Type B pancreatic cell (in vitro differentiated cells): Measurements from ENCODE around the gene KCTD21. TPM values are rescaled to one million over a fixed set of nuclear protein-coding genes. Genes with fewer than 3 reads are reported as not detected.

Source experiments
- DNase-seq: peaks from one replicate; pipeline ENCODE4 v3.0.0; 2021; ENCODE audit warnings: mixed read lengths; ENCODE audit not compliant: unreplicated experiment; ENCODE audit errors: extremely low spot score
- H3K27ac Mint-ChIP-seq: 2 replicates; pipeline ENCODE4 v1.8.0; 2021; ENCODE audit warnings: mild to moderate bottlenecking, mixed read lengths
- H3K27me3 Mint-ChIP-seq: 2 replicates; pipeline ENCODE4 v1.8.0; 2021; ENCODE audit warnings: mixed read lengths
- H3K36me3 Mint-ChIP-seq: 2 replicates; pipeline ENCODE4 v1.8.0; 2021; ENCODE audit warnings: mixed read lengths
- H3K4me1 Mint-ChIP-seq: one replicate; pipeline ENCODE4 v1.8.0; 2021; ENCODE audit warnings: mixed read lengths; ENCODE audit not compliant: unreplicated experiment
- H3K4me3 Mint-ChIP-seq: 2 replicates; pipeline ENCODE4 v1.8.0; 2021; ENCODE audit warnings: mild to moderate bottlenecking, mixed read lengths
- H3K9me3 Mint-ChIP-seq: 2 replicates; pipeline ENCODE4 v1.8.0; 2021; ENCODE audit warnings: mixed read lengths
- total RNA-seq: library from RNA; stranded (reverse); gene quantifications from 2 replicates; pipeline ENCODE4 v1.2.1, GENCODE V29; 2021; ENCODE audit warnings: low replicate concordance
- TF ChIP-seq, protein P1 (sequence below): fragments of 200-600 bp; sonication (generic); conservative IDR thresholded peaks from 2 replicates; pipeline ENCODE4 v1.5.0; 2021; ENCODE audit warnings: antibody characterized with exemption, mild to moderate bottlenecking

Gene KCTD21
- total RNA-seq, 1 donor from 2014 or later: 9.7 TPM

DNA sequence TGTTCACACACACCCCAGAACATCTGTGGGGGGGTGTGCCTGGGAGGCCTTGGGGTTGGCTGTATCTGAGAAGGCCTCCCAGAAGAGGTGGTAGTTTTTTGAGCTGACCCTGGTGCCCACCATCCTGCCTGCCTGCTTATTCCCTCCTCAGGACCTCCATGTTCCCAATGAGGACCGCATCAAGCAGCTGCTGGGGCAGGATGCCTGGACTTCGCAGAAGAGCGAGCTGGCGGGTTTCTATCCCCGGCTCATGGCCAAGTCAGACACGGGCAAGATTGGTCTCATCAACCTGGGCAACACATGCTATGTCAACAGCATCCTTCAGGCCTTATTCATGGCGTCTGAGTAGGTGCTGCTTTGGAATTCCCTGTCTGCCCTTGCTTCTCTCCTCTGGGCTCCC is 17.3 kb upstream of the KCTD21 start:
- no peak overlapping the region for H3K27ac Mint-ChIP-seq
- H3K9me3 Mint-ChIP-seq: no peaks in the 10 kb centered on the region

DNA sequence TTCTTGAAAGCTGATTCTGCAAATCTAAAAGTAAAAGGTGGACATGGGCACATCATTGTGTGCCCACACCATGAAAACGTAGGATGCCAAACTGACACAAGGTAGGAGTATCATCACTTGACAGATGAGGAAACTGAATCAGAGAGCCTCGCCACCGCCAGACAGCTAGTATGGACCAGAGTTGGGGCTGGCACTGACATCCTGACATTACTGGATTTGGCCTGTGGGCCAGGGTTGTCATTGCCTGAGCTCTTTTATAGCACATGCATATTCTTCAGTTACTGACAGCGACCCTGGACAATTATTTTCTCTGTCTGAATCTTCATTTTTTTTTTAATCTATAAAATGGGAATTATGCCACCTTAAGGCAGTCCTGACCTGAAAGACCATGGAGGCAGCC is 16.8 kb upstream of the KCTD21 start:
- peaks cover 4% of the 10 kb centered on the region for H3K4me1 Mint-ChIP-seq
- H3K27ac Mint-ChIP-seq: no peak overlapping the region
- H3K9me3 Mint-ChIP-seq: no peaks in the 10 kb centered on the region
- no peaks in the 10 kb centered on the region for H3K27me3 Mint-ChIP-seq
- H3K36me3 Mint-ChIP-seq: peaks cover 20% of the 10 kb centered on the region
- DNase-seq: no peak
- no peak overlapping the region for H3K4me3 Mint-ChIP-seq
- TF ChIP-seq, protein P1, sequence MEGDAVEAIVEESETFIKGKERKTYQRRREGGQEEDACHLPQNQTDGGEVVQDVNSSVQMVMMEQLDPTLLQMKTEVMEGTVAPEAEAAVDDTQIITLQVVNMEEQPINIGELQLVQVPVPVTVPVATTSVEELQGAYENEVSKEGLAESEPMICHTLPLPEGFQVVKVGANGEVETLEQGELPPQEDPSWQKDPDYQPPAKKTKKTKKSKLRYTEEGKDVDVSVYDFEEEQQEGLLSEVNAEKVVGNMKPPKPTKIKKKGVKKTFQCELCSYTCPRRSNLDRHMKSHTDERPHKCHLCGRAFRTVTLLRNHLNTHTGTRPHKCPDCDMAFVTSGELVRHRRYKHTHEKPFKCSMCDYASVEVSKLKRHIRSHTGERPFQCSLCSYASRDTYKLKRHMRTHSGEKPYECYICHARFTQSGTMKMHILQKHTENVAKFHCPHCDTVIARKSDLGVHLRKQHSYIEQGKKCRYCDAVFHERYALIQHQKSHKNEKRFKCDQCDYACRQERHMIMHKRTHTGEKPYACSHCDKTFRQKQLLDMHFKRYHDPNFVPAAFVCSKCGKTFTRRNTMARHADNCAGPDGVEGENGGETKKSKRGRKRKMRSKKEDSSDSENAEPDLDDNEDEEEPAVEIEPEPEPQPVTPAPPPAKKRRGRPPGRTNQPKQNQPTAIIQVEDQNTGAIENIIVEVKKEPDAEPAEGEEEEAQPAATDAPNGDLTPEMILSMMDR: no peak

More for the DNA sequence above, 17.3 kb upstream of the KCTD21 start:
- Mint-ChIP-seq H3K4me1 (peaks cover 4% of the 10 kb centered on the region), H3K27me3 (no peaks in the 10 kb centered on the region), H3K36me3 (peaks cover 25% of the 10 kb centered on the region), H3K4me3 (no peak overlapping the region)
- no peak for DNase-seq
- TF ChIP-seq, protein P1: no peak

DNA sequence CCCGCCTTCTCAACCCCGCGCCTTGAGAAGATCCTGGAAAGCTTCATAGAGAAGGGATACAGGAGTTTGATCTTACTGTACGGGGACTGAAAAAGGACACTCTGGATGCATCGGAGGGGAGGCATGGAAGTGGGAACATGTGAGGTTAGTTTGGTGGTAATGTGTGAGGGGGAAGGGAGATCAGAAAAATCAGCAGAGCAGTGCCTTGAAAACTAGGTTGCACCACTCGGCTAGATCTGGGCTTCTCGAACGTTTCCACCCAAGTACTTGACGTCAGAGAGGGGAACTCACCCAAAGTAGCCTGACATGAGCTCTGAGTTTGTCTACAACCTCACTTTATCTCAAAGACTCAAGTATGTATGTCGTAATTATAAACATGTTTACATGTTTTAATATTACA is 14.8 kb upstream of the KCTD21 start:
- Mint-ChIP-seq H3K4me1 (no peaks in the 10 kb centered on the region), H3K4me3 (no peak overlapping the region), H3K9me3 (no peaks in the 10 kb centered on the region), H3K27ac (no peak overlapping the region), H3K27me3 (no peaks in the 10 kb centered on the region), H3K36me3 (peaks cover 11% of the 10 kb centered on the region)
- TF ChIP-seq, protein P1: no peak
- no peak for DNase-seq

DNA sequence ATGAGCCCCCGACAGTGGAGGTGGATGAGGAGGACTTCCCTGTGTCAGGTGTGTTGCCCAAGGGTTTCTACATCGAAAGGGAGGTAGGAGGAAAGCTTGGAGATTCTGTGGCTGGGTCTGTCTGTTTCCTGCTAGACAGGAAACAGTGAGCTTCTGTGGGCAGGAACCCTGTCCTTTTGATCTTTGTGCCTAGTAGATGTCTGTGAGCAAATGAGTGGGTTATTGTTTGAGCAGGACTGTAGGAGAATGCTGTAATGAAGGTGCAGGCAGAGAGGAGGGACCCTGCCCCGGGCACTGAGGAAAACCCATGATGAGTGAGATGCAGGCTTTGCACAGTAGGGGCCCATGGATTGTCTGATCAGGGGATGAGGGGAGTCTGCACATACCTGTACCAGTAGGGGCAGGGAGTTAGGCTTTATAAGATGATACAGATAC is 14.3 kb upstream of the KCTD21 start:
- Mint-ChIP-seq H3K27me3 (no peaks in the 10 kb centered on the region), H3K4me3 (no peak overlapping the region), H3K4me1 (no peaks in the 10 kb centered on the region), H3K27ac (peak overlapping the region; percentile 10), H3K9me3 (no peaks in the 10 kb centered on the region), H3K36me3 (peaks cover 9% of the 10 kb centered on the region)
- DNase-seq: no peak
- TF ChIP-seq, protein P1: no peak

DNA sequence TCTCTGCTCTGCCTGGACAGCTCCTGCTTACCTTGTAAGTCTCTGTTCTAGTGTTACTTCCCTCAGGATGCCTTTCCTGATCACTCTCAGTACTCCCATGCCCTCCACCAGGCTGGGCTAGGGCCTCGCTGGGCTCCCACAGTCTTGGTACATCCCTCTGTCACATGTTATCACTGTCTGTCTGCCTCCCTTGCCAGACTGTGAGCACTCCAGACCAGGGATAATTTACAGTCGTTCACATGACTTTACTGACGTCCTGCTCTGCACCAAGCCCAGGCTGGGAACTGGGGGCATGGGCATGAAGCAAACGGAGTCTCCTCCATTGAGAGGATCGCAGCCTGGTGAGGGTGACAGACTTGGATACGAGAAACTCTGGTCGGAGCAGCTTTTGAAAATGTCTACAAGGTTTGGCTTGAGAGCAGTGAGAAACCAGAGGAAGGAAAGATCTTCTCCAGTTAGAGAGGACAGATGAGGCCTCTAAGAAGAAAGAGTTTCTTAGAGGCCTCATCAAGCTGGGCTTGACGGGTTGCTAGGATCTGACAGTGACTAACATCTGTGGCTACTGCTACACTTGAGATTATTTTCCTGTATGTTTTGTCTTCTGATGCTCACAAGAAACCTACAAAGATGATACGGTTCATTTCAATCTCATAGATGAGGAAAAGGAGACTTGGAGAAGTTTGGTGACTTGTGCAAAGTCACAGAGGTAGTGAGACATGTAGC is 12.8 kb upstream of the KCTD21 start:
- no peak overlapping the region for H3K27ac Mint-ChIP-seq
- H3K9me3 Mint-ChIP-seq: no peaks in the 10 kb centered on the region
- H3K4me3 Mint-ChIP-seq: no peak overlapping the region
- H3K4me1 Mint-ChIP-seq: no peaks in the 10 kb centered on the region
- TF ChIP-seq, protein P1: no peak
- H3K36me3 Mint-ChIP-seq: peaks cover 9% of the 10 kb centered on the region
- DNase-seq: no peak
- H3K27me3 Mint-ChIP-seq: no peaks in the 10 kb centered on the region
